Ishikawa (cell line): ENCODE data around the gene LRRC1.

Experiments used
- CEBPB ChIP-seq: IDR thresholded peaks from 2 replicates; pipeline ENCODE4 v1.6.1; 2012
- CREB1 ChIP-seq: IDR thresholded peaks from 2 replicates; pipeline ENCODE4 v1.6.1; 2012; ENCODE audit warnings: low read depth
- EP300 ChIP-seq: IDR thresholded peaks from 2 replicates; pipeline ENCODE4 v1.6.1; 2012; ENCODE audit warnings: borderline replicate concordance
- FOXM1 ChIP-seq: IDR thresholded peaks from 2 replicates; pipeline ENCODE4 v1.6.1; 2012; ENCODE audit warnings: low read depth, borderline replicate concordance
- MAX ChIP-seq: IDR thresholded peaks from 2 replicates; pipeline ENCODE4 v1.6.1; 2012
- NFIC ChIP-seq: IDR thresholded peaks from 2 replicates; pipeline ENCODE4 v1.6.1; 2012
- RAD21 ChIP-seq: IDR thresholded peaks from 2 replicates; pipeline ENCODE4 v1.6.1; 2012; ENCODE audit warnings: low read depth
- REST ChIP-seq: IDR thresholded peaks from 2 replicates; pipeline ENCODE4 v1.6.1; 2012; ENCODE audit warnings: low read depth, mild to moderate bottlenecking
- TCF12 ChIP-seq: IDR thresholded peaks from 2 replicates; pipeline ENCODE4 v1.6.1; 2012; ENCODE audit warnings: low read depth
- TEAD4 ChIP-seq: IDR thresholded peaks from 2 replicates; pipeline ENCODE4 v1.6.1; 2012
- USF1 ChIP-seq: IDR thresholded peaks from 2 replicates; pipeline ENCODE4 v1.6.1; 2012
- YY1 ChIP-seq: IDR thresholded peaks from 2 replicates; pipeline ENCODE4 v1.6.1; 2012; ENCODE audit warnings: low read depth
- ZBTB7A ChIP-seq: IDR thresholded peaks from 2 replicates; pipeline ENCODE4 v1.6.1; 2012; ENCODE audit warnings: low read depth

Gene LRRC1

GRCh38 chr6:53894091-53894490 lies 99.3 kb downstream of the LRRC1 start:
- no peak for TF ChIP-seq MAX
- 0 out of 2 replicates have a peak, but pooled peaks have one; percentile 36 for TF ChIP-seq NFIC

GRCh38 chr6:53896196-53896595 lies 101.4 kb downstream of the LRRC1 start:
- TF ChIP-seq RAD21 (no peak), EP300 (no peak), CEBPB (peak; percentile 66), TEAD4 (peak; percentile 90)

- TF ChIP-seq TCF12 (no peak), FOXM1 (no peak), USF1 (no peak), YY1 (no peak), CREB1 (no peak), REST (no peak), EP300 (no peak), ZBTB7A (no peak)
Observed at GRCh38 chr6:53898026-53898795, 103.4 kb downstream of the LRRC1 start.

GRCh38 chr6:53899512-53899911 lies 104.7 kb downstream of the LRRC1 start:
- no peak for TF ChIP-seq MAX
- no peak for TF ChIP-seq YY1

- TF ChIP-seq EP300 (no peak), CREB1 (no peak), USF1 (no peak), ZBTB7A (no peak), REST (no peak), TEAD4 (no peak), CEBPB (no peak)
Observed at GRCh38 chr6:53903357-53903756, 108.6 kb downstream of the LRRC1 start.

- TF ChIP-seq RAD21 (no peak), MAX (no peak), EP300 (no peak), USF1 (no peak), REST (no peak), NFIC (no peak), TEAD4 (no peak), ZBTB7A (no peak), CEBPB (no peak), YY1 (no peak)
Observed at GRCh38 chr6:53906103-53906502, 111.3 kb downstream of the LRRC1 start.
